Ureter (tissue), 1 donor: Measurements from ENCODE around the gene PDX1. TPM values are rescaled to one million over a fixed set of nuclear protein-coding genes. Genes with fewer than 3 reads are reported as not detected.

Experiments used
- DNase-seq: peaks from one replicate; pipeline ENCODE4 v3.0.0-alpha.2; 2020; ENCODE audit warnings: low spot score
- total RNA-seq: library from RNA; stranded (reverse); gene quantifications from one replicate; pipeline ENCODE4 v1.2.4, GENCODE V29; 2023
- donor health status: DM: yes; HTN: yes; CAD: no.

The PDX1 gene
- total RNA-seq, 1 donor from 2014 or later = not detected

GRCh38 chr13:27970382-27971235 is 50.8 kb downstream of the PDX1 start:
- no peak for DNase-seq

GRCh38 chr13:27971236-27971645 is 51.4 kb downstream of the PDX1 start:
- no peak for DNase-seq

- no peak for DNase-seq
These were observed 52.1 kb downstream of the PDX1 start for GRCh38 chr13:27971776-27972477.

GRCh38 chr13:27972478-27972820 is 52.6 kb downstream of the PDX1 start:
- no peak for DNase-seq

- no peak for DNase-seq
These were observed 53.5 kb downstream of the PDX1 start for GRCh38 chr13:27973291-27973690.

- DNase-seq = no peak
These were observed 54.3 kb downstream of the PDX1 start for GRCh38 chr13:27973961-27974662.

Other genes starting within 250 kb of the PDX1 start
- not detected for gene GSX1, start 127.5 kb upstream of the PDX1 start, total RNA-seq
- not detected for gene CDX2, start 49.3 kb downstream of the PDX1 start, total RNA-seq
- not detected for gene URAD, start 68.7 kb downstream of the PDX1 start, total RNA-seq
- gene FLT3, start 180.6 kb downstream of the PDX1 start, total RNA-seq = 0.91 TPM
- gene PAN3, start 218.5 kb downstream of the PDX1 start, total RNA-seq = 54.6 TPM